Stimulated activated naive CD8-positive, alpha-beta T cell treated with anti-CD3 and anti-CD28 coated beads, Interleukin-15, amount 100 ng/mL, for 72 hours (primary cell): ENCODE results near the gene CARF.
"Not testable (repeated sequence)": the region's sequence is repeated elsewhere in the genome, so short reads cannot be mapped to it uniquely, and the experiment has no call there.

Experiments
- ATAC-seq: fragments of 150-1000 bp; cut with Tn5 transposase; 2 replicates; pipeline ENCODE4 v1.10.0; 2021; ENCODE audit warnings: mild to moderate bottlenecking, moderate library complexity
- DNase-seq, 2 donors: peaks; one replicate each; pipeline ENCODE4 v3.0.0; 2021 to 2022
- H3K27ac Mint-ChIP-seq, 2 donors: one replicate each; pipeline ENCODE4 v1.8.0; 2022; ENCODE audit warnings: mild to moderate bottlenecking in 2 of 2, mixed read lengths in 2 of 2, moderate library complexity in 2 of 2
- H3K27me3 Mint-ChIP-seq: one replicate; pipeline ENCODE4 v1.8.0; 2022; ENCODE audit warnings: mixed read lengths
- H3K4me1 Mint-ChIP-seq: one replicate; pipeline ENCODE4 v1.8.0; 2022; ENCODE audit warnings: mild to moderate bottlenecking, mixed read lengths
- H3K4me3 Mint-ChIP-seq, 2 donors: one replicate each; pipeline ENCODE4 v1.8.0; 2022; ENCODE audit warnings: mild to moderate bottlenecking in 2 of 2, mixed read lengths in 2 of 2, moderate library complexity in 1 of 2
- H3K9me3 Mint-ChIP-seq, 2 donors: one replicate each; pipeline ENCODE4 v1.8.0; 2022; ENCODE audit warnings: mixed read lengths in 2 of 2

CARF gene

GRCh38 chr2:202912342-202913201 is 497 bp downstream of the CARF start:
- H3K27ac Mint-ChIP-seq: peak overlapping the region; percentile 95 to 98
- peak; percentile 75 for ATAC-seq
- H3K4me3 Mint-ChIP-seq: peak overlapping the region; percentile 97 to 99

DNA sequence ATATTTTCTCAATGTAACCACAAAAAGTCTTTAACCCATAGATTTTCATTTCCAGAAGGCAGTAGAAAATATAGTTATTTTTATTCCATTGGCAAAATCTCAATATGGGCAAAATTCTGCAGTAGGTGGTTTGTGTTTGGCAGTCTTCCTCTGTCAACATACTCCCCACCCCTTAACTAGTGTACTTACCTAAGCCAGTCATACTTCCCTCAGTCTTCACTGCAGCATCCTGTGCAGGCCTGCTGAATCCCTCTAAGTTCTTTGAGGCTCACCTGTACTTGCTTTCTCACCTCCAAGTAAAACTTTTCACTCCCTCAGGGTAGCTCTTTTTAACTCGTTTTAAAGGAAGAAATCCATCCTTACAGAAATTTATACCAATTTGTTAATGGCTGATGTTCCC is 6.8 kb downstream of the CARF start:
- no peak for DNase-seq
- Mint-ChIP-seq H3K27ac (no peak overlapping the region), H3K4me1 (peaks cover 5% of the 10 kb centered on the region), H3K27me3 (no peaks in the 10 kb centered on the region), H3K9me3 (no peaks in the 10 kb centered on the region), H3K4me3 (no peak overlapping the region)
- no peak for ATAC-seq

More at GRCh38 chr2:202912342-202913201, 497 bp downstream of the CARF start:
- H3K9me3 Mint-ChIP-seq, H3K27me3 Mint-ChIP-seq: not testable (repeated sequence)
- DNase-seq: peak in 1 of 2 donors; percentile 56
- peaks cover 33% of the 10 kb centered on the region for H3K4me1 Mint-ChIP-seq

- ATAC-seq: peak; percentile 31
- Mint-ChIP-seq H3K4me3 (no peak overlapping the region), H3K4me1 (no peaks in the 10 kb centered on the region), H3K27ac (peak overlapping the region in 1 of 2 donors; percentile 19), H3K27me3 (no peaks in the 10 kb centered on the region), H3K9me3 (peaks cover 0 to 5% of the 10 kb centered on the region in 2 donors)
- no peak for DNase-seq
These were observed 20.5 kb downstream of the CARF start for GRCh38 chr2:202932425-202933138.

DNA sequence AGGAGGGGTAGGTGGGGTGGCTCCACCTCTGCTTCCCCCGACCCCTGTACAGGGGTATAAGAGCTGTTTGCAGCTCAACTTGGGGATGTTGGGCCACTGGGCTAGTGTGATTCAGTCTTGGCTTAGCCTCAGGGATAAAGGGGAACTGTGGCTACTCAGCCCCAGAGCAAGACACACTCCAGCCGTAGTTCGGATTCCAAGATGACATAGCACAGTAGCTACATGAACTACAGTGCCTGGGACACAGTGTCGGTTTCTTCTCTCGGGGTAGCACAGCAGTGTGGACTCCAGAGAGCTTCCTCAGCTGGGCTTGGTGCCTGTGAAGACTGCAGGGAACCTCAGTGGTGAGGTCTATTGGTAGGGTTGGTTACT is 21.1 kb downstream of the CARF start:
- Mint-ChIP-seq H3K27ac (no peak overlapping the region), H3K4me1 (no peaks in the 10 kb centered on the region)

GRCh38 chr2:202933958-202934357 is 21.9 kb downstream of the CARF start:
- Mint-ChIP-seq H3K27me3 (no peaks in the 10 kb centered on the region), H3K4me3 (no peak overlapping the region), H3K27ac (no peak overlapping the region), H3K4me1 (no peaks in the 10 kb centered on the region), H3K9me3 (peaks cover 0 to 5% of the 10 kb centered on the region in 2 donors)
- ATAC-seq: no peak
- DNase-seq: no peak

More for the DNA sequence above, 21.1 kb downstream of the CARF start:
- DNase-seq (no peak), ATAC-seq (no peak)
- peaks cover 0 to 5% of the 10 kb centered on the region in 2 donors for H3K9me3 Mint-ChIP-seq
- H3K27me3 Mint-ChIP-seq: no peaks in the 10 kb centered on the region
- no peak overlapping the region for H3K4me3 Mint-ChIP-seq

- no peaks in the 10 kb centered on the region for H3K4me1 Mint-ChIP-seq
- DNase-seq (no peak), ATAC-seq (no peak)
- H3K27ac Mint-ChIP-seq: no peak overlapping the region
- peaks cover 0 to 5% of the 10 kb centered on the region in 2 donors for H3K9me3 Mint-ChIP-seq
- no peak overlapping the region for H3K4me3 Mint-ChIP-seq
- H3K27me3 Mint-ChIP-seq: no peaks in the 10 kb centered on the region
These were observed 22.4 kb downstream of the CARF start for GRCh38 chr2:202934456-202934855.

GRCh38 chr2:202938960-202939359 is 26.9 kb downstream of the CARF start:
- DNase-seq: no peak
- no peaks in the 10 kb centered on the region for H3K27me3 Mint-ChIP-seq
- no peak for ATAC-seq
- no peak overlapping the region for H3K27ac Mint-ChIP-seq
- H3K9me3 Mint-ChIP-seq: no peaks in the 10 kb centered on the region
- H3K4me3 Mint-ChIP-seq: no peak overlapping the region
- no peaks in the 10 kb centered on the region for H3K4me1 Mint-ChIP-seq

DNA sequence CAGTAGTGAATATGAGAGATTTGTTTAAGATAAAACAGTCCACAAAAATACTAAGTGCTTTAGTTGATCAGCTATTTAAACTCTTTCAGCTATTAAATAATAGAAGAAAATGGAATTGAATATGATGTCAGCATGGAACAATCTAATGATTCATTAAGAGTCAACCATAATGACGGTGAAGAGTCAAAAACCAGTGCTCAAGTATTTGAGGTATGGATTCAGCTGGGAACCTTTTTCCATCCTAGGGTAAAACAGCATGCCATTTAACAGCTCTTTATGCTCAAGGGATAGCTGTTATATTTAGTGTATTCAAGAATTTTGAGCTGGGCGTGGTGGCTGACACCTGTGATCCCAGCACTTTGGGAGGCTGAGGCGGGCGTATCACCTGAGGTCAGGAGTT is 29.7 kb downstream of the CARF start:
- Mint-ChIP-seq H3K4me1 (peaks cover 7% of the 10 kb centered on the region), H3K4me3 (no peak overlapping the region), H3K27ac (no peak overlapping the region), H3K9me3 (peaks cover 2 to 15% of the 10 kb centered on the region in 2 donors), H3K27me3 (no peaks in the 10 kb centered on the region)
- no peak for DNase-seq
- no peak for ATAC-seq

DNA sequence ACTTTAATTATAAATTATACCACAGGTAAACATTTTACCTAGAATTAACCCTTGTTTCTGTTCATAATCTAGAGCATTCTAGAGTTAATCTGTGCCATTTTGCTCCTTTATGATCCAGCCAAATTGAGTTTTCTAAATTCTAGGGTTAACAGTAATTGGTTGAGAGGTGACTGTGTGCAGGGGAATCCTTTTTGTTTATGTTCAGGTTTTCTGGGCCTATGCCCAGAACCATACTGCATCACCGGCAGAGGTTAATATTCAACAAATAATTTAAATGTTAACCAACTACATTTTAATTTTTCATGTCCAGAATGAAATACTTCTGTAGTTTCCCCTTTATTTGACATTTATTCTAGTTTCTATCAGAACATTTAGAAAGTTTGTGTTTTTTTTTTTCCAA is 32.3 kb downstream of the CARF start:
- Mint-ChIP-seq H3K27me3 (no peaks in the 10 kb centered on the region), H3K4me1 (peaks cover 7% of the 10 kb centered on the region), H3K9me3 (peaks cover 16 to 35% of the 10 kb centered on the region in 2 donors), H3K4me3 (no peak overlapping the region), H3K27ac (no peak overlapping the region)
- ATAC-seq: no peak
- DNase-seq: no peak

DNA sequence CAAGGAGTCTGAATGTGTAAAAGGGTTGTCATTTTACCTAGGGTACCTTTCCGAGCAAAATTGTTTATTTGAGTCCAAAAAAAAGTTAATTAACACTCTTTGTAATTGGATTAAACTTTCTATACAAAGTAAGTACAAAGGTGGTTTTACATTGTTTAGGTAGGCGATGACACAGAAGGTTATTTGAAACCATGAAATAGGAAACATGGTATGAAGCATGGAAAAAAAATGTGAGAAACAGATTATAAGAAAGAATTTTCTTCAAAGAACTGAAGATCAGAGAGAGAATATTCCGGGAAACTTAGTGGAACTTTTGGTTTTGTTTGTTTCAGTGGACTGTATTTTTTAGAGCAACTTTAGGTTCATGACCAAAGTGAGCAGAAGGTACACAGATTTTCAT is 32.7 kb downstream of the CARF start:
- no peak for DNase-seq
- H3K27me3 Mint-ChIP-seq: no peaks in the 10 kb centered on the region
- peaks cover 7% of the 10 kb centered on the region for H3K4me1 Mint-ChIP-seq
- H3K4me3 Mint-ChIP-seq: no peak overlapping the region
- no peak for ATAC-seq
- peaks cover 16 to 35% of the 10 kb centered on the region in 2 donors for H3K9me3 Mint-ChIP-seq
- H3K27ac Mint-ChIP-seq: no peak overlapping the region

- ATAC-seq (no peak), DNase-seq (no peak)
- peaks cover 7% of the 10 kb centered on the region for H3K4me1 Mint-ChIP-seq
- H3K4me3 Mint-ChIP-seq: no peak overlapping the region
- H3K27me3 Mint-ChIP-seq: no peaks in the 10 kb centered on the region
- H3K27ac Mint-ChIP-seq: no peak overlapping the region
- H3K9me3 Mint-ChIP-seq: peaks cover 16 to 35% of the 10 kb centered on the region in 2 donors
These were observed 33.4 kb downstream of the CARF start for GRCh38 chr2:202945497-202945896.

DNA sequence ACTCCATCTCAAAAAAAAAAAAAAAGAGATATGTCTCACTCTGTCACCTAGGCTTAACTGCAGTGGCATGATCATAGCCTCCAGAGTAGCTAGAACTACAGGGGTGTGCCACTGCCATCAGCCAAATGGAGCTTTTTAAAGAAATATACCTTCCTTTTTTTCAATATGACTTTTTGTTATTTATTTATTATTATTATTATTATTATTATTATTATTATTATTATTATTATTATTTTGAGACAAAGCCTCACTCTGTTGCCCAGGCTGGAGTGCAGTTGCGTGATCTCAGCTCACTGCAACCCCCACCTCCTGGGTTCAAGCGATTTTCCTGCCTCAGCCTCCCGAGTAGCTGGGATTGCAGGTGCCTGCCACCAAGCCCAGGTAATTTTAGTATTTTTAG is 37.3 kb downstream of the CARF start:
- H3K4me1 Mint-ChIP-seq, H3K27me3 Mint-ChIP-seq, ATAC-seq, H3K27ac Mint-ChIP-seq, H3K4me3 Mint-ChIP-seq, DNase-seq: not testable (repeated sequence)
- H3K9me3 Mint-ChIP-seq: peaks cover 16 to 35% of the 10 kb centered on the region in 2 donors

- ATAC-seq: no peak
These were observed 38.5 kb downstream of the CARF start for GRCh38 chr2:202950592-202950991.

GRCh38 chr2:202960524-202960923 is 48.4 kb downstream of the CARF start:
- Mint-ChIP-seq H3K27ac (no peak overlapping the region), H3K9me3 (no peaks in the 10 kb centered on the region), H3K4me3 (no peak overlapping the region), H3K27me3 (no peaks in the 10 kb centered on the region), H3K4me1 (no peaks in the 10 kb centered on the region)
- no peak for ATAC-seq
- no peak for DNase-seq

More at GRCh38 chr2:202950592-202950991, 38.5 kb downstream of the CARF start:
- H3K4me1 Mint-ChIP-seq: no peaks in the 10 kb centered on the region
- no peak overlapping the region for H3K4me3 Mint-ChIP-seq
- DNase-seq: no peak
- peaks cover 16 to 29% of the 10 kb centered on the region in 2 donors for H3K9me3 Mint-ChIP-seq
- no peaks in the 10 kb centered on the region for H3K27me3 Mint-ChIP-seq
- no peak overlapping the region for H3K27ac Mint-ChIP-seq

- Mint-ChIP-seq H3K4me1 (no peaks in the 10 kb centered on the region), H3K4me3 (no peak overlapping the region), H3K9me3 (no peaks in the 10 kb centered on the region), H3K27ac (no peak overlapping the region), H3K27me3 (no peaks in the 10 kb centered on the region)
- no peak for ATAC-seq
- no peak for DNase-seq
These were observed 51.6 kb downstream of the CARF start for GRCh38 chr2:202963712-202964111.

DNA sequence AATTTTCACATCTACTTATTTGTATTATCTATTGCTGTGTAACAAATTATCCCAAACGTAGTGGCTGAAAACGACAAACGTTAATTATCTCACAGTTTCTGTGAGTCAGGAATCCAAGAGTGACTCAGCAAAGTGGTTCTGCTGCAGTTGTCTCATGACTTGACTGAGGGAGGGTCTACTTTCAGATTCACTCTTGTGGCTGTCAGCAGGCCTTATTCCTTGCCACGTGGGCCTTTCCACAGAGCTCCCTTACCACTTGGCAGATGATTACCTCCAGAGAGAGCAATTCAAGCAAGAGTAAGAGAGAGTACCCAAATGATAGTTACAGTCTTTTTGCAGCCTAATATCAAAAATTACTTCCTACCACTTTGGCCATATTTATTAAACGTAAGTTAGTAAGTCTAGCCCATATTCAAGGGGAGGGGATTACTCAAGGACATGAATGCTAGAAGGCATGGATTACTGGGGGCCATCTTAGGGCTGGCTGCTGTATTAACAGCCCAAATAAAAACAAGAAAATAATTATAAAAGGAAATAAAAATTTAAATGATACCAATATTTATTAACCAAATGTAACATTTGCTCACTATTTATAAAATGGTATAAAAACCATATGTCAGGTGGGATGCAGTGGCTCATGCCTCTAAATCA is 53.9 kb downstream of the CARF start:
- Mint-ChIP-seq H3K4me1 (no peaks in the 10 kb centered on the region), H3K4me3 (no peak overlapping the region), H3K27ac (peak overlapping the region in 1 of 2 donors; percentile 34), H3K9me3 (no peaks in the 10 kb centered on the region), H3K27me3 (no peaks in the 10 kb centered on the region)
- DNase-seq (peak in 1 of 2 donors; percentile 20), ATAC-seq (peak; percentile 75)
